GM19455 (cell line): Measurements from ENCODE around the gene NXPH4.

Experiments used
- ATAC-seq: cut with Tn5 transposase; IDR thresholded peaks from one replicate; pipeline ENCODE4 v1.9.1; 2021; ENCODE audit not compliant: unreplicated experiment

NXPH4 gene

DNA sequence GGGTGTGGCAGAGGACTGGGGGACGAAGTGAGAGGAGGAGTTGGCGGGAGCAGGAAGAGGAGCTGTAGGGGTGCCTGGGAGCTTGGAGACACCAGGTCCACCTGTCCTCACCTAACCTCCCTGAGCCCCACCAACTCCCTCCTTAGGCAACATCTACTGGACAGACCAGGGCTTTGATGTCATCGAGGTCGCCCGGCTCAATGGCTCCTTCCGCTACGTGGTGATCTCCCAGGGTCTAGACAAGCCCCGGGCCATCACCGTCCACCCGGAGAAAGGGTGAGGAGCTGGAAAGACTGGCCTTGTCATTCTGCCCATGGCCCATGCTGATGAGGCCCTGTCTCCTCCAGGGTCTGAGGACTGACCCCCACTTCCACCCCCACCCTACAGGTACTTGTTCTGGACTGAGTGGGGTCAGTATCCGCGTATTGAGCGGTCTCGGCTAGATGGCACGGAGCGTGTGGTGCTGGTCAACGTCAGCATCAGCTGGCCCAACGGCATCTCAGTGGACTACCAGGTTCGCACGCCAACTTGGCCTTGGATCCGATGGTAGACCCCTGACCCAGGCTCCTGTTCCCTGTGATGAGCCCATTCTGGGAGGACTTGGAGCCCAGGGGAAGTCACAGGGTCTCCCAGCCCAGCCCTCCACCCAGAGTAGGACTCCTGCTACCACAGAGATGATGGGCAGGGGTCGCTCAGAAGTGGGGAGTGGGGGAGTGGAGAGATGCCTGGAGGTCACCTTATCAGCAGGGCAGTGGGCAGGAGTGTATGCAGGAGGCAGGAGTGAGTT lies 32.5 kb upstream of the NXPH4 start:
- no peak for ATAC-seq

DNA sequence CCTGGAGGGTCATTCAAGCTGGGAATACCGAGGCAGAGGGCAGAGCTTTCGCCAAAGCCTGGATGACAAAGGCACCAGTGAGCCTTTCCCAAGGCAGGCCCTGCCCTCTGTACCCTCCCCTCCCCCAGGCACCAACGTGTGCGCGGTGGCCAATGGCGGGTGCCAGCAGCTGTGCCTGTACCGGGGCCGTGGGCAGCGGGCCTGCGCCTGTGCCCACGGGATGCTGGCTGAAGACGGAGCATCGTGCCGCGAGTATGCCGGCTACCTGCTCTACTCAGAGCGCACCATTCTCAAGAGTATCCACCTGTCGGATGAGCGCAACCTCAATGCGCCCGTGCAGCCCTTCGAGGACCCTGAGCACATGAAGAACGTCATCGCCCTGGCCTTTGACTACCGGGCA lies 31.2 kb upstream of the NXPH4 start:
- ATAC-seq, result no peak

DNA sequence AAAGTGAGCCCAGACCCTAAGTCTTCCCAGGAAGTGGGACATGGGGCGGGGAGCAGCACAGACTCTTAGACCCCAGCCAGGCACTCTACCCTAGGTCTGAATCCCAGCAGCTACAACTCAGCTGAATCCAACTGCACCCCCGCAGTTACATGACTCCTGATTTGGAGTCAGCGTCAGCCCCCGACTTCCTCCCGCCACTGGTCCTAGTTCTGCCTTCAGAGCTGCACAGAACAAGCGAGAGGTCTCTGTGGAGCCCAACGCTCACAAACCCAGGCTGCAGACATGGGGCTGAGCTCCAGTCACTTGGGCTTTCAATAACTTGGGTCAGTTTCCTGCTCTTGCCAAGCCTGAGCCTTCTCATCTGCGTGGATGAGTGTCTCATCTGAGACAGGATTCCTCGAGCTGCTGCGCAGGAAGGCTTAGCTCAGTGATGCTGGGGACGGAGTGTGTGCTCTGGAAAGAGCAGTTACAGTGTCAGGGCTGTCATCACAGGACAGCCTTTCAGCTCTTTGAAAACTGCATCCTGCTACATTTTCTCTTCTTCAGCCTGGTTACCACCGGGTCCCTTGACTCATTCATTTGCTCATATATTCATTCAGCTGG lies 30.6 kb upstream of the NXPH4 start:
- no peak for ATAC-seq

DNA sequence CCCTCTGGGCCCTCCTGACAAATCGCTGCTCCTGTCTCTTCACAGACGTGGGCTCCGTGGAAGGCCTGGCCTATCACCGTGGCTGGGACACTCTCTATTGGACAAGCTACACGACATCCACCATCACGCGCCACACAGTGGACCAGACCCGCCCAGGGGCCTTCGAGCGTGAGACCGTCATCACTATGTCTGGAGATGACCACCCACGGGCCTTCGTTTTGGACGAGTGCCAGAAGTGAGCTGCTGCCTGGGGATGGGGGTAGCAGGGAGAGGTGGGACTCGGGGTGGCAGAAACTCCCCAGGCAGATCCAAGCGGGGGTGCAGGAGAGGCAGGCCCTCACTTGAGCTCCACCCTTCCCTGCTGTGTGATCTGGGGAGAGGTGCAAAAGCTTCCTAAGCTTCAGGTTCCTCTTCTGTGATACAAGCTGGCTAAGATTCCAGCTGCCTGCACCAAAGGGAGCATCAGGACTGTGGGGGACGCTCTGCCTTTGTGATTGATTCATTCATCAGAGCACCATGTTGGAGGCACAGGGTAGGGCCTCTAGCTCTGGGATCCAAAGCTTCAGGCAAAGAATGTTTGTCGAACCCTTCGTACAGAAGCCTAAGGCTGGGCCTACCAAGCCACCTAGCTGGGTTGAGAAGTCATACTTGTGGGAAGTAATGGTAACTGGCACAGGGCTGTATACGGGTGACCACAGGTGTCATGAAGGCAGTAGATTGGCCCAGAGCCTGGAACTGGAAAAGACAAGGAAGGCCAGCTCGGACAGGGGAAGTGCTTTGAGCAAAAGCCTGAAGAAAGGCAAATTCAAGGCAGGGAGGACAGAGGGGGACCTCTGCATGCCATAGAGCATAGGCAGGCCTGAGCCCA lies 29.1 kb upstream of the NXPH4 start:
- no peak for ATAC-seq

DNA sequence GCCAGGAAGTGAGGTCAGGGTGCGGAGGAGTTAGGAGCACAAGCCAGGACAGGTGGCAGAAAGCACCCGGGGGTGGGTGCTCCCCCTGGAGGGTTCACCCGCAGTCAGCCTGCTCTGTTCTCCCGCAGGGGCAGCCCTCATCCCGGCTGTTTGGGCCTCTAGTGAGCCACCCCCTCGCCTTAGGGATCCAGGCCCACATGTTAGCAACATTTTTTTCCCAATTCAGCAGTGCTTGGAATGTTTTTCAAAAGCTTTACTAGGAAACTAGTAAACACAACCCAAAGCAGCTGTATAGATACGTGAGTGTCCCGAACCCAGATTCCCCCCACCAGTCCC lies 28.5 kb upstream of the NXPH4 start:
- ATAC-seq, result no peak

DNA sequence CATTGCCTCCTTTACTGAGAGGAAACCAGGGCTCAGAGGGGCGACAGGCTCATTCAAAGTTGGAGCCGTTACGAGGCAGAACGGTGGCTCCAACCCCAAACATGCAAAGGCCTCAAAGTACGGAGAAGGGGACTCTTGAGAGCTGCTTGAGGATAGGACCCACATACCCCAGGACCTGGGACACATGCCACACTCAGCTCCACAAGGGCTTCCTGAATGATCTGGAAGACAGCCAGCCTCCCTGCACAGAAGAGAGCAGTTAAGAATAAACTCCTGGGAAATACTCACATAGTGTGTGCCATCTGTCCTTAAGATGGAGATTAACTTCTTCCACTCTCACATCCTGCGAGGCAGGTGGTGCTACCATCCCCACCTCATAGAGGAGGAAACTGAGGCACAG lies 26.6 kb upstream of the NXPH4 start:
- ATAC-seq, result no peak

DNA sequence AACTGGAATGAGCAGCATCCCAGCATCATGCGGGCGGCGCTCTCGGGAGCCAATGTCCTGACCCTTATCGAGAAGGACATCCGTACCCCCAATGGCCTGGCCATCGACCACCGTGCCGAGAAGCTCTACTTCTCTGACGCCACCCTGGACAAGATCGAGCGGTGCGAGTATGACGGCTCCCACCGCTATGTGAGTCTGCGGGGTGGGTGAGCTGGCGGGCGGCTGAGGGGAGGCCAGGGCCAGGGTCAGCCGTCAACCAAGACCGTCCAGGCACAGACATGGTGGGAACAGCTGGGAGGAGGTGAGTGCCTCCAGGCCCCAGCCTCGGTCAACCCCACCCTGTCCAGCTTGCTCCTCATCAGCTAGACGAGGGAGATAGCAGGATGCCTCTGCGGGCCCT lies 25.8 kb upstream of the NXPH4 start:
- no peak for ATAC-seq

DNA sequence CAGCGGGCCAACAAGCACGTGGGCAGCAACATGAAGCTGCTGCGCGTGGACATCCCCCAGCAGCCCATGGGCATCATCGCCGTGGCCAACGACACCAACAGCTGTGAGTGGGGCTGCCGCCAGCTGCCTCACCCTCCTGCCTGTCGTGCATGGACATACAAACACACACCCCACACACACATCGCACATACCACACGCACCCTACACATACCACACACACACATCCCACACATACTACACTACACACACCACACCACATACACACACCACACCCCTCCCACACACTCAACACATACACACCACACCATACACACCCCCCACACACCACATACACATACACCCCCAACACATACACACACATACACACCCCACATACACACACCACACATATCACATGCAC lies 25.2 kb upstream of the NXPH4 start:
- ATAC-seq, result no peak

DNA sequence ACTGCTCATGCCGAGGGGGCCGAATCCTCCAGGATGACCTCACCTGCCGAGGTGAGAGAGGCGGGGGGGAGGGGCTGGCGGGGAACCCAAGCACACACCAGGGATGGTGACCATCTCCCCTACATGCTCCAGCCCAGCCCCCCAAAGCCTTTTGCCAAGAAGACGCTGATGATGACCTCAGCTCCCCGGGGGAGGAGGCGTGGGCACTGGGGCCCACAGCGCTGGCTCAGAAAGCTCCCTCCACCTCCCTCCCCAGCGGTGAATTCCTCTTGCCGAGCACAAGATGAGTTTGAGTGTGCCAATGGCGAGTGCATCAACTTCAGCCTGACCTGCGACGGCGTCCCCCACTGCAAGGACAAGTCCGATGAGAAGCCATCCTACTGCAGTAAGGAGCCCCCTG lies 23.7 kb upstream of the NXPH4 start:
- no peak for ATAC-seq

DNA sequence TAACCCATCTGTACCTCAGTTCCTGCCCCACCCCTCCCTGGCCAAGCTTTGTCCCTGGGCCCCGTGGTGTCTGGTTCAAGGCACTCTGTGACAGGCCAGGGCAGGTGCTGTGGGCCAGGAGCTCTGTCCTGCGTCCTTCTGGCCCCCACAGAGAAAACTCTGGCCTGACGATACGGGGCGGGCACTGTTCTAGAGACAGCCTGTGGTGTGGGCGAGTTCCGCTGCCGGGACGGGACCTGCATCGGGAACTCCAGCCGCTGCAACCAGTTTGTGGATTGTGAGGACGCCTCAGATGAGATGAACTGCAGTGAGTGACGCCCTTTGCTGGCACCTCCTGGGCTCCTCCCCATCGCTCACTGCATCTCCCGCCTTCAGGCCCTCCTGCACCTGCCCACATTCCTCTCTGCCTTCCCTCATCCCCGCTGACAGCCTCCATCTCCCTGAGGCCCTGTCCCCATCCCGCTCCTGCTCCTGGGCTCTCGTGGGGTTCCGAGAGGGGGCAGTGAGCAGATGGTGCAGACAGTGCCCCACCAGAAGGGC lies 22.8 kb upstream of the NXPH4 start:
- ATAC-seq, result no peak

DNA sequence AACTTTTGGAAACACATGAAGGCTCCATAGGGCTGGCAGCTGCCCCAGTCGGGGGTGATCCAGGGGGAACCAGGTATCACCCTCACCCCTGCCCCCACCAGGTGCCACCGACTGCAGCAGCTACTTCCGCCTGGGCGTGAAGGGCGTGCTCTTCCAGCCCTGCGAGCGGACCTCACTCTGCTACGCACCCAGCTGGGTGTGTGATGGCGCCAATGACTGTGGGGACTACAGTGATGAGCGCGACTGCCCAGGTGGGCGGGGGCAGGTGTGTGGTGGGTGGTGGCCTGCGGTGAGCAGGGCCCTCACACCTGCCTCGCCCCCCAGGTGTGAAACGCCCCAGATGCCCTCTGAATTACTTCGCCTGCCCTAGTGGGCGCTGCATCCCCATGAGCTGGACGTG lies 22.3 kb upstream of the NXPH4 start:
- ATAC-seq, result no peak

DNA sequence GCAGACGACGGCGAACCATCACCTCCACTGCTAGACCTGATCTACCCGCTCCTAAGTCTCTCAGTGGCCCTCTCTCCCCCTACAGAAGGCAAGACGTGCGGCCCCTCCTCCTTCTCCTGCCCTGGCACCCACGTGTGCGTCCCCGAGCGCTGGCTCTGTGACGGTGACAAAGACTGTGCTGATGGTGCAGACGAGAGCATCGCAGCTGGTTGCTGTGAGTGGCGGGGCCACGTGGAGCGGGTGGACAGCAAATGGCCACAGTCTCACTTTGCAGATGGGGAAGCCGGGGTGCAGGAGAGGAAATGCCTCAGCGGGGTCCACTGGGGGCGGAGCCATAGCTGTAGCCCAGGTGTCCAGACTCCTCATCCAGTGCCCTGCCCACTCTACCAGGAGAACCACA lies 21.4 kb upstream of the NXPH4 start:
- ATAC-seq, result no peak

DNA sequence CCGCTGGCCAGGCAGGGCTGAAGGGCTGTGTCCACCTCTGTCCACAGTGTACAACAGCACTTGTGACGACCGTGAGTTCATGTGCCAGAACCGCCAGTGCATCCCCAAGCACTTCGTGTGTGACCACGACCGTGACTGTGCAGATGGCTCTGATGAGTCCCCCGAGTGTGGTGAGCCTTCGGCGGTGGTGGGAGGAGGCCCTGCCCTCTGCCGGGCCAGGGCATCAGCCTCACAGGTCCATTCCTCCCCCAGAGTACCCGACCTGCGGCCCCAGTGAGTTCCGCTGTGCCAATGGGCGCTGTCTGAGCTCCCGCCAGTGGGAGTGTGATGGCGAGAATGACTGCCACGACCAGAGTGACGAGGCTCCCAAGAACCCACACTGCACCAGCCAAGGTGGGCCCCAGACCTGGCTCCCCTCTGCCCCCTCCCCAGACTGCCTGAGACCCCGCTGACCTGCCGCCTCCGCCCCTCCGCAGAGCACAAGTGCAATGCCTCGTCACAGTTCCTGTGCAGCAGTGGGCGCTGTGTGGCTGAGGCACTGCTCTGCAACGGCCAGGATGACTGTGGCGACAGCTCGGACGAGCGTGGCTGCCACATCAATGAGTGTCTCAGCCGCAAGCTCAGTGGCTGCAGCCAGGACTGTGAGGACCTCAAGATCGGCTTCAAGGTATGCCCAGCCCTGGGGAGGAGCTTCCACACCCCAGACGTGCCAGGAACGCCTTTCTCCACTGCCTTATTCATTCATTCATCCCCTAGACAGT lies 20.8 kb upstream of the NXPH4 start:
- ATAC-seq, result no peak

DNA sequence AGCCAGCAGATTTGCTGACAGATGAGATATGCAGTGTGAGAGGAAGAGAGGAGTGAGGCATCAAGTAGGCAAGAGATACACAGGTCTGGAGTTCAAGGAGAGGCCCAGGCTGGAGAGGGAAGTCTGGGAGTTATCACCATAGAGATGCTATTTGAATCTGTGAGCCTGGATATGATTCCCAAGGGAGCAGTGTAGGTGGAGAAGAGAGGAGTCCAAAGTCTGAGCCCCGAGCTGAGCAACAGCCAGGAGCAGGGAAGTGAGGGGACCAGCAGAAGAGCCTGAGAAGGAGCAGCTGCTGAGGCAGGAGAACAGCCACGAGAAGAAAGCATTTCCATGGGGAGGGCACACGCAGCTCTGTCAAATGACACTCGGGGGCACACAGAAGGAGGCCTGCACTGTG lies 20.2 kb upstream of the NXPH4 start:
- ATAC-seq, result no peak

DNA sequence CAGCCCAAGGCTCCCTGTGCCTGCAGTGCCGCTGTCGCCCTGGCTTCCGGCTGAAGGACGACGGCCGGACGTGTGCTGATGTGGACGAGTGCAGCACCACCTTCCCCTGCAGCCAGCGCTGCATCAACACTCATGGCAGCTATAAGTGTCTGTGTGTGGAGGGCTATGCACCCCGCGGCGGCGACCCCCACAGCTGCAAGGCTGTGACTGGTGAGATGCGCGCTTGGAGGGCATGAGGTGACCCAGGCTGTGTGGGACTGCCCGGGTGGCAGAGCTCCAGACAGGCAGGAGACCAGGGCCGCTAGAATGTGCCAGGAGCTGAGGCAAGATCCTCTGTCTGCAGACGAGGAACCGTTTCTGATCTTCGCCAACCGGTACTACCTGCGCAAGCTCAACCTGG lies 19.6 kb upstream of the NXPH4 start:
- no peak for ATAC-seq

DNA sequence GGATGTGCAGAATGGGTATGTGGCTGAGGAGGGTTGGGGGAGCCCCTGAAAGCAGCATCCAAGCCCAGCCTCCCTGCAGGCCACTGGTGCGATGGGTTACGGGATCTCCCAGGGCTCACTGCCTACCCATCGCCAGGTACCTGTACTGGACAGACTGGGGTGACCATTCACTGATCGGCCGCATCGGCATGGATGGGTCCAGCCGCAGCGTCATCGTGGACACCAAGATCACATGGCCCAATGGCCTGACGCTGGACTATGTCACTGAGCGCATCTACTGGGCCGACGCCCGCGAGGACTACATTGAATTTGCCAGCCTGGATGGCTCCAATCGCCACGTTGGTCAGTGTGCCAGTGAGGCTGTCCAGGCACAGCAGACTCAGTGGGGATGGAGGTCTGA lies 18.3 kb upstream of the NXPH4 start:
- ATAC-seq, result no peak

DNA sequence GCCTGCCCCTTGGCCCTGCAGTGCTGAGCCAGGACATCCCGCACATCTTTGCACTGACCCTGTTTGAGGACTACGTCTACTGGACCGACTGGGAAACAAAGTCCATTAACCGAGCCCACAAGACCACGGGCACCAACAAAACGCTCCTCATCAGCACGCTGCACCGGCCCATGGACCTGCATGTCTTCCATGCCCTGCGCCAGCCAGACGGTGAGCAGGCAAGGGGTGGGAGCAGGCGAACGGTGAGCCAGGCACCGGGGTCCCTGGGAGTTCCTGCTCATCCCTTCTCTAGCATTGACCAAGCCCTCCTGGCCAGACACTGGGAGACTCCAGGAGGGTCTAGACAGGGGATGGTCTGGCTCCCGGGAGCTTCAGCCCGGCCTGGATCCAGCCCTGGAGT lies 17.4 kb upstream of the NXPH4 start:
- no peak for ATAC-seq

DNA sequence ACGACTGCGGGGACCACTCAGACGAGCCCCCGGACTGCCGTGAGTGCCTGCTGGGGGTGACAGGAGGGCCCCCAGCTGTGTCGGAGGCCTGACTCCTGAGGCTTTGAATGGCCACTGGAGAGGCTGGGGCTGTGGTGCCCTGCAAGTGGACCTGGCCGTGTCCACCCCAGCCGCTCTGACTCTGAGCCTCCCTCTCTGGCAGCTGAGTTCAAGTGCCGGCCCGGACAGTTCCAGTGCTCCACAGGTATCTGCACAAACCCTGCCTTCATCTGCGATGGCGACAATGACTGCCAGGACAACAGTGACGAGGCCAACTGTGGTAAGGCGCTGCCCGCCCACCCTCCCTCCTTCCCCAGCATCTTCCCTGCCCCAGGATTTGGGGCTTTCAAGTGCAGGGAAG lies 16.1 kb upstream of the NXPH4 start:
- ATAC-seq, result no peak

DNA sequence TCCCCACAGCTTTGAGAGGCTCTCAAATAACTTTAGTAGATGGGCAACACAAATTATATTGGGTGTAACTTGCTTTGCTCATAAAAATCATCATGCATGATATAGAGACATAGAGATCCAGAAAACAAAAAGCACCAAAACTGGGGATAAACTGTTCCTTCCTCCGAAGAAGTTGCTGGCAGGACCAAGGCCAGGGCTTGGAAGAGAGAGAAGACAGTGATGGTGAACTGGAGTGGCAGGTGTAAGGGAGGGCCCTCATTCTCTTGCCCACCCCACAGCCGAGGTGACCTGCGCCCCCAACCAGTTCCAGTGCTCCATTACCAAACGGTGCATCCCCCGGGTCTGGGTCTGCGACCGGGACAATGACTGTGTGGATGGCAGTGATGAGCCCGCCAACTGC lies 15.4 kb upstream of the NXPH4 start:
- ATAC-seq, result no peak

DNA sequence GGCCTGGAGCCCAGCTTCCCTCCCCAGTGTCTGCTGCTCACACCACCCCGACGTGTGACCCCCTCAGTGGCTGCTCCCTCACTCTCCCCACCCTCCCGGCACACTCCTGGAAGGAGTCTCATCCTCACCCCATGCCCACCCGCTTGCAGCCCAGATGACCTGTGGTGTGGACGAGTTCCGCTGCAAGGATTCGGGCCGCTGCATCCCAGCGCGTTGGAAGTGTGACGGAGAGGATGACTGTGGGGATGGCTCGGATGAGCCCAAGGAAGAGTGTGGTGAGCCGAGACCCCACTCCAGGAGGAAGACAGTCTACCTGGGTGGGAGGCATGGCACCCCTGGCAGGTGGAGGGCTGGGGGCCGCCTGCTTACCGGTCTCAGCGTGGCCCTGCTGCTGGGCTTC lies 15.0 kb upstream of the NXPH4 start:
- ATAC-seq, result no peak

DNA sequence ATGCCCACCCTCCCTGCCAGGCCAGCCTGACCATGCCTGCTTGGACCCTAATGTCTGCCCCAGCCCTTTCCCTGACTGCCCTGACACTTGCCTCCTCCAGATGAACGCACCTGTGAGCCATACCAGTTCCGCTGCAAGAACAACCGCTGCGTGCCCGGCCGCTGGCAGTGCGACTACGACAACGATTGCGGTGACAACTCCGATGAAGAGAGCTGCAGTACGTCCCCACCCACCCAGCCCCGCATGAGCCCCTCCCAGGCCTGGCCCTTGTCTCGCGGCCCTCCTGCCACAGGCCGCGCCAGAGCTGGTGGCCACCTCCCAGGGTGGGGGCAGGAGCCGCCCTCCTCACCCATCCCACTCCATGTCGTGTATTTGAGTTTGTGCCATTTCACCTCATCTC lies 14.3 kb upstream of the NXPH4 start:
- ATAC-seq, result no peak
